Suprapubic skin (tissue), 4 donors: Measurements from ENCODE around the gene PRICKLE1.

Experiments used
- CTCF ChIP-seq, 2 donors: fragments of 200-600 bp in 1 of 2; fragments of 450-650 bp in 1 of 2; sonication (generic) in 1 of 2; IDR thresholded peaks; one replicate each; pipeline ENCODE4 v1.5.1; 2016 to 2019; ENCODE audit warnings: antibody characterized with exemption in 2 of 2, mild to moderate bottlenecking in 1 of 2, moderate library complexity in 1 of 2
- POLR2A ChIP-seq, 2 donors: fragments of 450-650 bp; IDR thresholded peaks; one replicate each; pipeline ENCODE4 v1.6.1; 2017; ENCODE audit warnings: antibody characterized with exemption in 2 of 2, mild to moderate bottlenecking in 2 of 2, moderate library complexity in 2 of 2
- POLR2AphosphoS5 ChIP-seq, 3 donors: sonication (generic); formaldehyde crosslinking; IDR thresholded peaks; one replicate each; pipeline ENCODE4 v1.6.1; 2017; ENCODE audit warnings: antibody characterized with exemption in 3 of 3

GRCh38 chr12:42481368-42481767, 108.2 kb downstream of the PRICKLE1 start:
- TF ChIP-seq CTCF (IDR thresholded peaks at IDR 0.05) (no peak), POLR2A (IDR thresholded peaks at IDR 0.05) (no peak), POLR2AphosphoS5 (IDR thresholded peaks at IDR 0.05) (no peak)
